ENCODE results near the gene NAV2.

NAV2 gene

GRCh38 chr11:19724765-19725164, 12.1 kb downstream of the NAV2 start:
- Histone ChIP-seq H3K4me3 (ENCODE audit: low read length) (no peak overlapping the region), H3K27me3 (ENCODE audit: control insufficient read depth, insufficient read depth, low read length) (no peaks in the 10 kb centered on the region), H3K36me3 (ENCODE audit: control insufficient read depth, insufficient read depth, low read length) (no peaks in the 10 kb centered on the region), H3K9me3 (ENCODE audit: control insufficient read depth, low read length) (no peaks in the 10 kb centered on the region), H3K9ac (ENCODE audit: low read length) (no peak overlapping the region), H3K4me1 (ENCODE audit: control insufficient read depth, insufficient read depth, low read length) (peaks cover 6% of the 10 kb centered on the region)

GRCh38 chr11:19725379-19726079, 12.9 kb downstream of the NAV2 start:
- Histone ChIP-seq H3K9me3 (ENCODE audit: control insufficient read depth, low read length) (no peaks in the 10 kb centered on the region), H3K36me3 (ENCODE audit: control insufficient read depth, insufficient read depth, low read length) (no peaks in the 10 kb centered on the region), H3K27me3 (ENCODE audit: control insufficient read depth, insufficient read depth, low read length) (no peaks in the 10 kb centered on the region), H3K9ac (ENCODE audit: low read length) (no peak overlapping the region), H3K4me3 (ENCODE audit: low read length) (no peak overlapping the region), H3K4me1 (ENCODE audit: control insufficient read depth, insufficient read depth, low read length) (peaks cover 6% of the 10 kb centered on the region)

- Histone ChIP-seq H3K4me3 (ENCODE audit: low read length) (no peak overlapping the region), H3K4me1 (ENCODE audit: control insufficient read depth, insufficient read depth, low read length) (peaks cover 6% of the 10 kb centered on the region), H3K9ac (ENCODE audit: low read length) (no peak overlapping the region), H3K36me3 (ENCODE audit: control insufficient read depth, insufficient read depth, low read length) (no peaks in the 10 kb centered on the region), H3K27me3 (ENCODE audit: control insufficient read depth, insufficient read depth, low read length) (no peaks in the 10 kb centered on the region), H3K9me3 (ENCODE audit: control insufficient read depth, low read length) (no peaks in the 10 kb centered on the region)
These were observed 14.6 kb downstream of the NAV2 start for GRCh38 chr11:19727246-19727645.

DNA sequence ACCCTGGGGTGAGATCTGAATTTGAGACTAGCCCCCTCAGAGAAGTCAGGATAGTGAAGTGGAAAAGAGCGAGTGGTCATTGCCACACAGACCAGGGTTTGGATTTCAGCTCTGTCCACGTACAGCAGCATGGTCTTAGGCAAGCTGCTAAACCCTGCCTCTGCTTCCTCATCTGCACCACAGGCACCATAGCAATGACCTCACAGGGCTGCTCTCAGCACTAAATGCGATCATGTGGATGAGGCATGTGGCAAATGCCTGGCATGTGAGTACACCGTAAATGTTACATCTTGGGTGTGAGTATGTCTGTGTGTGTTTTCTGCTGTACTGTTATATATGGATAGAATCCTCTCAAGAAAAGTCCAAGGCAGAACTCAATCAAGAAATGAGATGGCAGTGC, 15.8 kb downstream of the NAV2 start:
- peaks cover 3% of the 10 kb centered on the region for H3K4me1 ChIP-seq (ENCODE audit: control insufficient read depth, insufficient read depth, low read length)
- no peaks in the 10 kb centered on the region for H3K9me3 ChIP-seq (ENCODE audit: control insufficient read depth, low read length)
- H3K36me3 ChIP-seq (ENCODE audit: control insufficient read depth, insufficient read depth, low read length), result no peaks in the 10 kb centered on the region
- no peak overlapping the region for H3K4me3 ChIP-seq (ENCODE audit: low read length)
- H3K9ac ChIP-seq (ENCODE audit: low read length), result no peak overlapping the region
- H3K27me3 ChIP-seq (ENCODE audit: control insufficient read depth, insufficient read depth, low read length), result no peaks in the 10 kb centered on the region

DNA sequence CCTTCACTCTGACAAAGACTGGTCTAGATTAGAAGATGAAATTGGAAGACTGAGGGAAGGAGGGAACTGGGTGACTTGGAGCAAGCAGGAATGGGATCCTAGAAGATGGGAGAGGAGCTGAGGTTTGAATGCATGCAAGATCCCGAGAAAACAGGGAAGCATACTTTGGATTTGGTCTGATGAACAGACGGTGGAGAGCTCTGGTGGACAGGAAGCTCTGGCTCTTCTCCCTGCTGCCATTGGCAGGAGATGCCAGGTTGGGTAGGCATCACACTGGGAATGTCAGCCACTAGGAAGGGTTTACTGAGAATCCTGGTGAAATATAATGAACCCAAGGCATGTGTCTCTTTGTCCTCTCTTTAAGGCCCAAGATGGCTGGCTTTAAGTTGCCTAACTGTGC, 16.5 kb downstream of the NAV2 start:
- Histone ChIP-seq H3K4me1 (ENCODE audit: control insufficient read depth, insufficient read depth, low read length) (no peaks in the 10 kb centered on the region), H3K27me3 (ENCODE audit: control insufficient read depth, insufficient read depth, low read length) (no peaks in the 10 kb centered on the region), H3K4me3 (ENCODE audit: low read length) (no peak overlapping the region), H3K36me3 (ENCODE audit: control insufficient read depth, insufficient read depth, low read length) (no peaks in the 10 kb centered on the region), H3K9me3 (ENCODE audit: control insufficient read depth, low read length) (no peaks in the 10 kb centered on the region), H3K9ac (ENCODE audit: low read length) (no peak overlapping the region)

- Histone ChIP-seq H3K9ac (ENCODE audit: low read length) (no peak overlapping the region), H3K27me3 (ENCODE audit: control insufficient read depth, insufficient read depth, low read length) (no peaks in the 10 kb centered on the region), H3K36me3 (ENCODE audit: control insufficient read depth, insufficient read depth, low read length) (no peaks in the 10 kb centered on the region)
These were observed 17.7 kb downstream of the NAV2 start for GRCh38 chr11:19730373-19730772.

DNA sequence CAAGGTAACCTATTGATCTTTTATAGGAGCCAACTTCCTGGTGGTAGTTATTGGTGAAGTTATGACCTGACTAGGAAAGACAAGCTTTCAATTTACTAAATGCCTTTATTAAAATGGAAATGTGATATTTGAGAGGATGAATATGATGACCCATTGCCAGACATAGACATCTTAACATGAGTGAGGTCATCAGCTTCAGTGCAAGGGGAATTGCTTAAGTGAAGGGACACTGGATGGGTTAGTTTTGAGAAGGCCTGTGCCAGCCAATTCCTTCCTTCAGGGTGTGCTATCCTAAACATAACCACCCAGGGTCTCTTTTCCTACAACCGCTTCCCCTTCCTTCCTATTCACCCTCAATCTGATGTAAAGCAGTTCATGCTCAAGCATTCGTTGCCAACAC, 21.5 kb downstream of the NAV2 start:
- no peak overlapping the region for H3K4me3 ChIP-seq (ENCODE audit: low read length)
- no peak overlapping the region for H3K9ac ChIP-seq (ENCODE audit: low read length)
- no peaks in the 10 kb centered on the region for H3K27me3 ChIP-seq (ENCODE audit: control insufficient read depth, insufficient read depth, low read length)
- no peaks in the 10 kb centered on the region for H3K4me1 ChIP-seq (ENCODE audit: control insufficient read depth, insufficient read depth, low read length)
- no peaks in the 10 kb centered on the region for H3K36me3 ChIP-seq (ENCODE audit: control insufficient read depth, insufficient read depth, low read length)
- H3K9me3 ChIP-seq (ENCODE audit: control insufficient read depth, low read length), result no peaks in the 10 kb centered on the region

More at GRCh38 chr11:19730373-19730772, 17.7 kb downstream of the NAV2 start:
- Histone ChIP-seq H3K4me1 (ENCODE audit: control insufficient read depth, insufficient read depth, low read length) (no peaks in the 10 kb centered on the region), H3K9me3 (ENCODE audit: control insufficient read depth, low read length) (no peaks in the 10 kb centered on the region), H3K4me3 (ENCODE audit: low read length) (no peak overlapping the region)

- Histone ChIP-seq H3K27me3 (ENCODE audit: control insufficient read depth, insufficient read depth, low read length) (no peaks in the 10 kb centered on the region), H3K9me3 (ENCODE audit: control insufficient read depth, low read length) (no peaks in the 10 kb centered on the region), H3K36me3 (ENCODE audit: control insufficient read depth, insufficient read depth, low read length) (no peaks in the 10 kb centered on the region), H3K9ac (ENCODE audit: low read length) (no peak overlapping the region), H3K4me1 (ENCODE audit: control insufficient read depth, insufficient read depth, low read length) (no peaks in the 10 kb centered on the region), H3K4me3 (ENCODE audit: low read length) (no peak overlapping the region)
These were observed 22.7 kb downstream of the NAV2 start for GRCh38 chr11:19735157-19735908.

DNA sequence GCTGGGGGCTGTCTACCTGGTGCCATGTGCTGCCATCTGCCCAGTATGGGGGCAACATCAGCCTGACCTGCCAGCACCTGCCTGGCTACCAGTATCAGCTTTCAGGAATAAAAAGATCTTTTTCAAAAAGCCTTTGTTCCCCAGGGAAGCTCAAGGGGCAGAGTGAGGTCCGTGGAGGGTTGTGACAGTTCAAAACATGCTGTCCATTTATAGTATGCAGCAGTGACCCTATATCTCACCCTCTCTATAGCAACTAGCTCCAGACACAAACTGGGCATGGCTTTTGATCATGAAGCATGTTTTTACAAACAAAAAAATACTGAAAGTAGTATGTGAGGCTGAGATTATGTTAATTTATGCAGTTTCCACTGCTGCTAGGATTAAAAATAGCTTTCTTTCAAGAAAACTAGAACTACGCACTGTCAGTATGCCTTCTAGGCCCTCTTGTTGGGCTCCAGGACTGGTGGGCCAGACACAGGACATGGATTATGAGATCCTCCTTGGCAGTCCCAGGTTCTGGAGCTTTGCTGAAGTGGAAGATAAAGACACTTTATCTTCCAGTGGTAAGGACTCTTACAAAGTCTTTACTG, 23.4 kb downstream of the NAV2 start:
- Histone ChIP-seq H3K9ac (ENCODE audit: low read length) (no peak overlapping the region), H3K4me1 (ENCODE audit: control insufficient read depth, insufficient read depth, low read length) (no peaks in the 10 kb centered on the region), H3K4me3 (ENCODE audit: low read length) (no peak overlapping the region)

GRCh38 chr11:19736831-19737230, 24.2 kb downstream of the NAV2 start:
- no peaks in the 10 kb centered on the region for H3K4me1 ChIP-seq (ENCODE audit: control insufficient read depth, insufficient read depth, low read length)
- H3K4me3 ChIP-seq (ENCODE audit: low read length), result no peak overlapping the region
- H3K27me3 ChIP-seq (ENCODE audit: control insufficient read depth, insufficient read depth, low read length), result no peaks in the 10 kb centered on the region
- H3K36me3 ChIP-seq (ENCODE audit: control insufficient read depth, insufficient read depth, low read length), result no peaks in the 10 kb centered on the region
- H3K9me3 ChIP-seq (ENCODE audit: control insufficient read depth, low read length), result no peaks in the 10 kb centered on the region
- no peak overlapping the region for H3K9ac ChIP-seq (ENCODE audit: low read length)

More for the DNA sequence above, 23.4 kb downstream of the NAV2 start:
- Histone ChIP-seq H3K27me3 (ENCODE audit: control insufficient read depth, insufficient read depth, low read length) (no peaks in the 10 kb centered on the region), H3K36me3 (ENCODE audit: control insufficient read depth, insufficient read depth, low read length) (no peaks in the 10 kb centered on the region), H3K9me3 (ENCODE audit: control insufficient read depth, low read length) (no peaks in the 10 kb centered on the region)

DNA sequence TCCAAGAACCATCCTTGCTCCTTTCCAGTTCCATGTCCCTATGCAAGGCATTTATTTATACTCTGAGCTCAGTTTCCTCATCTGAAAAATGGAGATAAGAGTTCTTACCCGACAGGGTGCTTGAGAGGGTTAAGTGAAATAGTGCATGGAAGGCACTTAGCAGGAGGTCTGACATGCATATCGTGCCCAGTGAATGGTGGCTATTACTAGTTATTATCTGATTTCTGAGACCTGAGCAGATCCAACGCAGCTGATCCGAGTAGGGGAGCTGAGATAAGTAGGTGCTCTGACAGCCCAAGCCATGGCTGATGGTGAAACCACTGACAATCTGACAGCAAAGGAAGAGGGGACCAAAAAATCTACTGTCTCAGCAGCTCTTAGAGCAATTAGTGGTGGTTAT, 24.9 kb downstream of the NAV2 start:
- Histone ChIP-seq H3K4me3 (ENCODE audit: low read length) (no peak overlapping the region), H3K27me3 (ENCODE audit: control insufficient read depth, insufficient read depth, low read length) (no peaks in the 10 kb centered on the region), H3K4me1 (ENCODE audit: control insufficient read depth, insufficient read depth, low read length) (no peaks in the 10 kb centered on the region), H3K36me3 (ENCODE audit: control insufficient read depth, insufficient read depth, low read length) (no peaks in the 10 kb centered on the region), H3K9me3 (ENCODE audit: control insufficient read depth, low read length) (no peaks in the 10 kb centered on the region), H3K9ac (ENCODE audit: low read length) (no peak overlapping the region)

DNA sequence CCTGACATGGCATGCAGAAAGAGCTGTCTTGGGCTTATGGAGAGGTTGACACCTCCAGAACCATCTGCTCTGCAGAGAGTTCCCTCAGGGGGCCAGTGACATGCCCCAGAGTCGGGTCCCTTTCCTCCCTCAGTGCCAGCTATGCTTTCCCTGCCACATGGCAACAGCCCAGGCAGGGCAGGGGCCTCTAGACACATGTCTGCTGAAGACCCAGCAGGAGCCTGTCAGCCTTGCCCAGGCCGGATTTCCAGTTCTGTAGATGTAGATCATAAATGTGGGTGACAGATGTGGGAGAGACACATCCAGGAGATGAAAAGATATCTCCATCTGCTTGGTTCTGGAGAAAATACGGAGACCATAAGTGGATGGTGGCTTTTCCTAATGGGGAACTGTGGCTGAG, 25.5 kb downstream of the NAV2 start:
- no peaks in the 10 kb centered on the region for H3K36me3 ChIP-seq (ENCODE audit: control insufficient read depth, insufficient read depth, low read length)
- H3K9me3 ChIP-seq (ENCODE audit: control insufficient read depth, low read length), result no peaks in the 10 kb centered on the region
- H3K27me3 ChIP-seq (ENCODE audit: control insufficient read depth, insufficient read depth, low read length), result no peaks in the 10 kb centered on the region
- no peak overlapping the region for H3K9ac ChIP-seq (ENCODE audit: low read length)
- no peak overlapping the region for H3K4me3 ChIP-seq (ENCODE audit: low read length)
- no peaks in the 10 kb centered on the region for H3K4me1 ChIP-seq (ENCODE audit: control insufficient read depth, insufficient read depth, low read length)
